H1 (cell line): ENCODE results near the gene CACNA1E. TPM values are rescaled to one million over a fixed set of nuclear protein-coding genes. Genes with fewer than 3 reads are reported as not detected.

Experiments
- CTCF ChIA-PET: fragments of 300-600 bp; sonication (Branson Sonifier 250); formaldehyde crosslinking; loops from one replicate; lab custom pipeline; 2021; ENCODE audit not compliant: partially characterized antibody; lab: Charles Lee
- POLR2A ChIA-PET: fragments of 300-600 bp; sonication (Branson Sonifier 250); formaldehyde crosslinking; loops from one replicate; lab custom pipeline; 2021; ENCODE audit warnings: inconsistent platforms; ENCODE audit not compliant: partially characterized antibody; lab: Charles Lee
- DNase-seq, 2 experiments: peaks; one replicate each; pipeline versions ENCODE4 v3.0.0 to v3.0.0-alpha.2; 2010 to 2022; ENCODE audit warnings: low spot score in 2 of 2, low read depth in 1 of 2, mixed read lengths in 1 of 2
- FAIRE-seq: peaks from 2 replicates; lab custom pipeline; 2011; peaks lifted over from hg19 to GRCh38; lab: Jason Lieb, UNC
- H2AFZ ChIP-seq: 2 replicates; pipeline ENCODE4 v1.8.1; 2012; ENCODE audit warnings: low read length, inconsistent platforms
- H2AK5ac ChIP-seq: 2 replicates; pipeline ENCODE4 v1.6.1; 2013; ENCODE audit warnings: low read depth, low read length
- H2BK120ac ChIP-seq: replicated peaks from 2 replicates; pipeline ENCODE3; 2013; ENCODE audit warnings: low read depth, low read length, inconsistent platforms
- H2BK12ac ChIP-seq: 2 replicates; pipeline ENCODE4 v1.6.1; 2013; ENCODE audit warnings: low read depth, low read length
- H2BK15ac ChIP-seq: 2 replicates; pipeline ENCODE4 v1.6.1; 2013; ENCODE audit warnings: low read length
- H2BK20ac ChIP-seq: 2 replicates; pipeline ENCODE4 v1.6.1; 2013; ENCODE audit warnings: low read length
- H2BK5ac ChIP-seq: 2 replicates; pipeline ENCODE4 v1.6.1; 2013; ENCODE audit warnings: low read depth, low read length
- H3K14ac ChIP-seq: 2 replicates; pipeline ENCODE4 v1.6.1; 2013; ENCODE audit warnings: inconsistent platforms; ENCODE audit not compliant: insufficient read length
- H3K18ac ChIP-seq: 2 replicates; pipeline ENCODE4 v1.6.1; 2013; ENCODE audit warnings: low read length; ENCODE audit errors: extremely low read depth
- H3K23ac ChIP-seq: 2 replicates; pipeline ENCODE4 v1.6.1; 2013; ENCODE audit warnings: inconsistent platforms; ENCODE audit not compliant: insufficient read length
- H3K23me2 ChIP-seq: 2 replicates; pipeline ENCODE4 v1.6.1; 2013; ENCODE audit warnings: low read depth, low read length
- H3K27ac ChIP-seq: 2 replicates; pipeline ENCODE4 v1.6.1; 2011; ENCODE audit warnings: low read depth, low read length, inconsistent platforms
- H3K27me3 ChIP-seq, 4 experiments: replicated peaks in 1 of 4; 1 replicate in 1 of 4; 2 replicates in 3 of 4; pipeline versions ENCODE4 v1.6.1 to v1.8.1; 2011 to 2013; ENCODE audit warnings: low read length in 3 of 4, mild to moderate bottlenecking in 3 of 4, inconsistent platforms in 2 of 4, mixed read lengths in 2 of 4, moderate library complexity in 1 of 4; ENCODE audit not compliant: control insufficient read depth in 3 of 4, insufficient read depth in 3 of 4; ENCODE audit errors: extremely low read depth in 1 of 4
- H3K36me3 ChIP-seq, 4 experiments: 2 replicates each; pipeline versions ENCODE4 v1.6.1 to v1.8.1; 2011 to 2013; ENCODE audit warnings: mild to moderate bottlenecking in 4 of 4, low read length in 3 of 4, moderate library complexity in 2 of 4, control low read depth in 1 of 4, inconsistent platforms in 1 of 4; ENCODE audit not compliant: insufficient read depth in 4 of 4, control insufficient read depth in 2 of 4
- H3K4ac ChIP-seq: replicated peaks from 2 replicates; pipeline ENCODE3; 2013; ENCODE audit warnings: low read length, low read depth, mixed read lengths, inconsistent platforms; ENCODE audit not compliant: insufficient read length
- H3K4me1 ChIP-seq, 4 experiments: replicated peaks in 1 of 4; 1 replicate in 1 of 4; 2 replicates in 3 of 4; pipeline versions ENCODE4 v1.6.1 to v1.8.1; 2011 to 2013; ENCODE audit warnings: low read length in 3 of 4, inconsistent platforms in 2 of 4, mixed read lengths in 1 of 4; ENCODE audit not compliant: insufficient read depth in 4 of 4, control insufficient read depth in 3 of 4
- H3K4me2 ChIP-seq, 2 experiments: 2 replicates each; pipeline versions ENCODE4 v1.6.1 to v1.8.1; 2011 to 2013; ENCODE audit warnings: low read depth in 2 of 2, low read length in 2 of 2, control low read depth in 1 of 2, inconsistent platforms in 1 of 2, mild to moderate bottlenecking in 1 of 2; ENCODE audit not compliant: insufficient read depth in 1 of 2
- H3K4me3 ChIP-seq, 4 experiments: fragments of 200-600, 300-600 bp in 1 of 4; sonication (generic), shearing (Covaris generic), sonication (Bioruptor Twin) in 1 of 4; 2 replicates each; pipeline versions ENCODE4 v1.5.1 to v1.8.1; 2011 to 2016; ENCODE audit warnings: low read length in 4 of 4, low read depth in 3 of 4, control low read depth in 2 of 4, inconsistent platforms in 2 of 4, mild to moderate bottlenecking in 2 of 4, mixed read lengths in 1 of 4, moderate library complexity in 1 of 4; ENCODE audit not compliant: insufficient read depth in 2 of 4; ENCODE audit errors: extremely low read depth in 1 of 4
- H3K56ac ChIP-seq: replicated peaks from 2 replicates; pipeline ENCODE3; 2013; ENCODE audit warnings: low read depth, mild to moderate bottlenecking, mixed read lengths, low read length, inconsistent platforms; ENCODE audit not compliant: insufficient read length
- H3K79me1 ChIP-seq: 2 replicates; pipeline ENCODE4 v1.6.1; 2013; ENCODE audit warnings: low read depth, low read length, control low read depth
- H3K79me2 ChIP-seq, 2 experiments: 2 replicates each; pipeline versions ENCODE4 v1.6.1 to v1.8.1; 2012 to 2013; ENCODE audit warnings: low read length in 2 of 2, mild to moderate bottlenecking in 2 of 2, inconsistent platforms in 1 of 2; ENCODE audit not compliant: insufficient read depth in 2 of 2, control insufficient read depth in 1 of 2
- H3K9ac ChIP-seq, 4 experiments: replicated peaks in 1 of 4; 1 replicate in 1 of 4; 2 replicates in 3 of 4; pipeline versions ENCODE4 v1.6.1 to v1.8.1; 2011 to 2013; ENCODE audit warnings: low read depth in 3 of 4, low read length in 3 of 4, control low read depth in 2 of 4, mild to moderate bottlenecking in 2 of 4, moderate library complexity in 2 of 4, inconsistent platforms in 1 of 4; ENCODE audit errors: extremely low read depth in 1 of 4
- H3K9me3 ChIP-seq, 2 experiments: 2 replicates each; pipeline versions ENCODE4 v1.6.1 to v1.8.1; 2012 to 2013; ENCODE audit warnings: mild to moderate bottlenecking in 2 of 2, moderate library complexity in 2 of 2, control low read depth in 1 of 2, inconsistent platforms in 1 of 2, low read depth in 1 of 2, low read length in 1 of 2, mixed read lengths in 1 of 2; ENCODE audit not compliant: insufficient read depth in 2 of 2
- H4K20me1 ChIP-seq, 2 experiments: replicated peaks in 1 of 2; 2 replicates each; pipeline versions ENCODE3 to v1.8.1; 2011 to 2013; ENCODE audit warnings: inconsistent platforms in 2 of 2, low read length in 2 of 2, mild to moderate bottlenecking in 1 of 2; ENCODE audit not compliant: insufficient read depth in 2 of 2, control insufficient read depth in 1 of 2
- H4K5ac ChIP-seq: 2 replicates; pipeline ENCODE4 v1.6.1; 2013; ENCODE audit warnings: low read length, low read depth, mixed read lengths, inconsistent platforms; ENCODE audit not compliant: insufficient read length
- H4K8ac ChIP-seq: 2 replicates; pipeline ENCODE4 v1.8.0; 2013; ENCODE audit warnings: mild to moderate bottlenecking, moderate library complexity, low read length, inconsistent platforms; ENCODE audit not compliant: insufficient read depth; ENCODE audit errors: extremely low read depth
- H4K91ac ChIP-seq: replicated peaks from 2 replicates; pipeline ENCODE3; 2013; ENCODE audit warnings: low read length, mixed read lengths, inconsistent platforms; ENCODE audit not compliant: insufficient read length
- GABPA ChIP-seq: IDR thresholded peaks from 2 replicates; pipeline ENCODE4 v1.6.1; 2011; ENCODE audit warnings: mild to moderate bottlenecking, low read length, moderate library complexity, borderline replicate concordance; ENCODE audit not compliant: insufficient read depth
- RFX5 ChIP-seq: IDR thresholded peaks from 2 replicates; pipeline ENCODE4 v1.6.1; 2011; ENCODE audit warnings: low read depth, low read length, improper control_type of control experiment, borderline replicate concordance
- TBP ChIP-seq: IDR thresholded peaks from 2 replicates; pipeline ENCODE4 v1.6.1; 2011; ENCODE audit warnings: low read depth, low read length, improper control_type of control experiment
- ZNF274 ChIP-seq: IDR thresholded peaks from 2 replicates; pipeline ENCODE4 v1.7.0; 2012; ENCODE audit warnings: low read length, borderline replicate concordance; ENCODE audit errors: extremely low read depth
- WGBS, 2 experiments: shearing (Covaris generic) in 1 of 2; methylation state at CpG; one replicate each; pipeline versions ENCODE4 v1.1.6 to v1.1.7; 2013 to 2015; ENCODE audit warnings: low lambda C conversion rate in 2 of 2, mixed read lengths in 2 of 2, inconsistent platforms in 1 of 2, low coverage in 1 of 2, missing lambda C conversion rate in 1 of 2; ENCODE audit not compliant: insufficient replicate concordance in 2 of 2, insufficient coverage in 1 of 2, insufficient read length in 1 of 2; ENCODE audit errors: extremely low coverage in 1 of 2, missing lambda C conversion rate in 1 of 2; 5-methylcytosine and 5-hydroxymethylcytosine counted together
- polyA plus RNA-seq, 7 experiments: library from polyadenylated mRNA; depleted of rRNA in 3 of 7; stranded (reverse) in 5 of 7; unstranded in 2 of 7; fragments of >200 nt in 5 of 7; fragments of 200-250 nt in 2 of 7; gene quantifications; 1 replicate in 5 of 7; 2 replicates in 1 of 7; 4 replicates in 1 of 7; pipeline versions ENCODE4 v1.2.1 to v1.2.3, GENCODE V29; 2011 to 2013; ENCODE audit warnings: missing spikeins in 2 of 7, mixed read lengths in 2 of 7
- total RNA-seq: library from RNA; stranded (reverse); fragmentation: NEBNext Ultra II Directional; extraction: Animal tissue kit (Norgen Biotek cat#: 25700); gene quantifications from 2 replicates; pipeline ENCODE4 v1.2.1, GENCODE V29; 2021

CACNA1E gene
- total and polyA plus RNA-seq, 2 of the 8 experiments (the other 6 are each of a cell fraction or from before 2014, with no cell fraction given) = 0.98 to 1.3 TPM

- H3K79me2 ChIP-seq = no peaks in the 10 kb centered on the region
- no peak overlapping the region for H3K56ac ChIP-seq
- no peak for DNase-seq
- H4K8ac ChIP-seq = no peak overlapping the region
- ChIA-PET POLR2A (no interaction called here), CTCF (interaction anchor here (0.6 to 12.6 kb wide), 9 partner anchors 7 to 826 kb away, joined by 3 to 105 read pairs (median 4); no protein-coding TSS in a partner anchor)
- no peak overlapping the region for H3K18ac ChIP-seq
- no peaks in the 10 kb centered on the region for H3K36me3 ChIP-seq
- H3K9me3 ChIP-seq = no peaks in the 10 kb centered on the region
- no peak overlapping the region for H2BK120ac ChIP-seq
- H3K4me3 ChIP-seq = no peak overlapping the region
- H2BK12ac ChIP-seq = no peak overlapping the region
- no peak overlapping the region for H3K23ac ChIP-seq
- no peaks in the 10 kb centered on the region for H3K23me2 ChIP-seq
- TF ChIP-seq TBP (no peak), RFX5 (no peak), ZNF274 (no peak), GABPA (no peak)
- H2AFZ ChIP-seq = no peak overlapping the region
- H3K14ac ChIP-seq = no peak overlapping the region
- H4K5ac ChIP-seq = no peak overlapping the region
- H4K20me1 ChIP-seq = no peaks in the 10 kb centered on the region
- no peak overlapping the region for H2BK20ac ChIP-seq
- peaks cover 0 to 2% (median 0%) of the 10 kb centered on the region in 4 experiments; a peak in 1 of 7 replicates for H3K27me3 ChIP-seq
- H2BK5ac ChIP-seq = no peak overlapping the region
- no peak overlapping the region for H3K9ac ChIP-seq
- H3K27ac ChIP-seq = no peak overlapping the region
- H3K79me1 ChIP-seq = no peaks in the 10 kb centered on the region
- H2AK5ac ChIP-seq = no peak overlapping the region
- 90% methylated on average over 4 of the region's 4 CpGs; no CpG with 5 or more reads in 1 of the 2 experiments for WGBS, 2 experiments
- H3K4me2 ChIP-seq = no peak overlapping the region
- H3K4ac ChIP-seq = no peak overlapping the region
- H3K4me1 ChIP-seq = peaks cover 0 to 8% (median 3%) of the 10 kb centered on the region in 4 experiments; a peak in 3 of 7 replicates
- FAIRE-seq = no peak
- no peak overlapping the region for H2BK15ac ChIP-seq
- no peak overlapping the region for H4K91ac ChIP-seq
Observed at GRCh38 chr1:181475580-181475979, 7.7 kb upstream of the CACNA1E start.
